HEK293 (cell line): ENCODE data around the gene ACSM3.

Experiments used
- CTCF ChIA-PET: fragments of 350-600 bp; formaldehyde crosslinking; extraction: SDS; loops from one replicate; lab custom pipeline; 2021; ENCODE audit warnings: antibody characterized with exemption; lab: Yijun Ruan, JAX
- POLR2A ChIA-PET: fragments of 300-600 bp; formaldehyde crosslinking; extraction: SDS; loops from one replicate; lab custom pipeline; 2020; ENCODE audit warnings: antibody characterized with exemption, inconsistent platforms; lab: Yijun Ruan, JAX
- H3K27ac ChIP-seq: fragments of 200-500 bp; sonication (Bioruptor generic); 2 replicates; pipeline ENCODE4 v1.5.1; 2014; ENCODE audit warnings: low read depth, low read length, control low read depth, inconsistent platforms; ENCODE audit errors: extremely low read depth
- H3K36me3 ChIP-seq, 2 experiments: fragments of 200-500 bp in 1 of 2; sonication (Bioruptor generic) in 1 of 2; 1 replicate in 1 of 2; 2 replicates in 1 of 2; pipeline ENCODE4 v1.5.1; 2014 to 2017; ENCODE audit warnings: inconsistent platforms in 2 of 2, low read length in 2 of 2; ENCODE audit not compliant: control insufficient read depth in 2 of 2, insufficient read depth in 1 of 2
- H3K4me1 ChIP-seq: fragments of 200-500 bp; sonication (Bioruptor generic); 2 replicates; pipeline ENCODE4 v1.5.1; 2014; ENCODE audit warnings: mild to moderate bottlenecking, low read length, inconsistent platforms; ENCODE audit not compliant: control insufficient read depth, insufficient read depth
- H3K4me3 ChIP-seq: 2 replicates; pipeline ENCODE4 v1.5.1; 2011; ENCODE audit warnings: low read depth, mild to moderate bottlenecking, control low read depth, low read length, moderate library complexity
- H3K9me3 ChIP-seq: fragments of 200-500 bp; sonication (Bioruptor generic); 2 replicates; pipeline ENCODE4 v1.5.1; 2014; ENCODE audit warnings: low read depth, low read length, inconsistent platforms; ENCODE audit not compliant: control insufficient read depth, insufficient read depth
- BCL11B ChIP-seq: fragments of 450-650 bp; formaldehyde crosslinking; IDR thresholded peaks from 2 replicates; pipeline ENCODE4 v1.5.1; 2016; ENCODE audit warnings: low read depth, missing biosample characterization, missing genetic modification characterization
- CTCF ChIP-seq: fragments of 450-650 bp; formaldehyde crosslinking; IDR thresholded peaks from 2 replicates; pipeline ENCODE4 v1.5.1; 2016; ENCODE audit warnings: missing biosample characterization, missing genetic modification characterization
- GLIS2 ChIP-seq: fragments of 450-650 bp; formaldehyde crosslinking; IDR thresholded peaks from 2 replicates; pipeline ENCODE4 v1.5.1; 2016; ENCODE audit warnings: missing biosample characterization, missing genetic modification characterization
- SP3 ChIP-seq: fragments of 450-650 bp; formaldehyde crosslinking; IDR thresholded peaks from 2 replicates; pipeline ENCODE4 v1.5.1; 2016; ENCODE audit warnings: missing biosample characterization, missing genetic modification characterization
- SP7 ChIP-seq: fragments of 450-650 bp; formaldehyde crosslinking; IDR thresholded peaks from 2 replicates; pipeline ENCODE4 v1.5.1; 2016; ENCODE audit warnings: missing biosample characterization, missing genetic modification characterization
- TCF7L2 ChIP-seq: IDR thresholded peaks from 2 replicates; pipeline ENCODE4 v1.6.1; 2011; ENCODE audit warnings: low read depth, mild to moderate bottlenecking, inconsistent platforms, low read length, moderate library complexity, borderline replicate concordance
- ZBTB6 ChIP-seq: fragments of 450-650 bp; formaldehyde crosslinking; IDR thresholded peaks from 2 replicates; pipeline ENCODE4 v1.5.1; 2017; ENCODE audit warnings: missing biosample characterization, missing genetic modification characterization
- ZNF302 ChIP-seq: fragments of 450-650 bp; formaldehyde crosslinking; IDR thresholded peaks from 2 replicates; pipeline ENCODE4 v1.5.1; 2016; ENCODE audit warnings: missing biosample characterization, missing genetic modification characterization, low read depth
- ZNF311 ChIP-seq: fragments of 450-650 bp; formaldehyde crosslinking; IDR thresholded peaks from 2 replicates; pipeline ENCODE4 v1.5.1; 2017; ENCODE audit warnings: missing biosample characterization, missing genetic modification characterization, borderline replicate concordance
- ZNF398 ChIP-seq: fragments of 450-650 bp; formaldehyde crosslinking; IDR thresholded peaks from 2 replicates; pipeline ENCODE4 v1.5.1; 2017; ENCODE audit warnings: missing biosample characterization, missing genetic modification characterization
- ZNF426 ChIP-seq: fragments of 450-650 bp; formaldehyde crosslinking; IDR thresholded peaks from 2 replicates; pipeline ENCODE4 v1.5.1; 2017; ENCODE audit warnings: missing biosample characterization, missing genetic modification characterization, mild to moderate bottlenecking, inconsistent platforms, moderate library complexity
- ZNF433 ChIP-seq: fragments of 450-650 bp; formaldehyde crosslinking; IDR thresholded peaks from 2 replicates; pipeline ENCODE4 v1.5.1; 2016; ENCODE audit warnings: missing biosample characterization, missing genetic modification characterization, low read depth
- ZNF48 ChIP-seq: fragments of 450-650 bp; formaldehyde crosslinking; IDR thresholded peaks from 2 replicates; pipeline ENCODE4 v1.5.1; 2016; ENCODE audit warnings: missing biosample characterization, missing genetic modification characterization
- ZNF544 ChIP-seq: fragments of 450-650 bp; formaldehyde crosslinking; IDR thresholded peaks from 2 replicates; pipeline ENCODE4 v1.5.0; 2017; ENCODE audit warnings: missing biosample characterization, missing genetic modification characterization
- ZNF560 ChIP-seq: fragments of 450-650 bp; formaldehyde crosslinking; IDR thresholded peaks from 2 replicates; pipeline ENCODE4 v1.5.1; 2017; ENCODE audit warnings: missing biosample characterization, missing genetic modification characterization, borderline replicate concordance
- ZNF585B ChIP-seq: fragments of 450-650 bp; formaldehyde crosslinking; IDR thresholded peaks from 2 replicates; pipeline ENCODE4 v1.5.1; 2016; ENCODE audit warnings: missing biosample characterization, missing genetic modification characterization
- ZNF596 ChIP-seq: fragments of 450-650 bp; IDR thresholded peaks from 2 replicates; pipeline ENCODE4 v1.5.0; 2018; ENCODE audit warnings: missing biosample characterization, mild to moderate bottlenecking, missing genetic modification characterization, moderate library complexity
- ZNF654 ChIP-seq: fragments of 450-650 bp; formaldehyde crosslinking; IDR thresholded peaks from 2 replicates; pipeline ENCODE4 v1.5.1; 2016; ENCODE audit warnings: low read depth, missing biosample characterization, missing genetic modification characterization
- ZNF701 ChIP-seq: fragments of 450-650 bp; formaldehyde crosslinking; IDR thresholded peaks from 2 replicates; pipeline ENCODE4 v1.5.1; 2016; ENCODE audit warnings: missing biosample characterization, missing genetic modification characterization
- ZNF76 ChIP-seq: fragments of 450-650 bp; formaldehyde crosslinking; IDR thresholded peaks from 2 replicates; pipeline ENCODE4; 2016; ENCODE audit warnings: low read depth, missing biosample characterization, missing genetic modification characterization, borderline replicate concordance
- ZSCAN16 ChIP-seq: fragments of 450-650 bp; formaldehyde crosslinking; IDR thresholded peaks from 2 replicates; pipeline ENCODE4 v1.5.1; 2016; ENCODE audit warnings: missing biosample characterization, missing genetic modification characterization
- ZSCAN23 ChIP-seq: fragments of 450-650 bp; formaldehyde crosslinking; IDR thresholded peaks from 2 replicates; pipeline ENCODE4 v1.5.1; 2016; ENCODE audit warnings: missing biosample characterization, missing genetic modification characterization
- ZSCAN4 ChIP-seq: fragments of 450-650 bp; formaldehyde crosslinking; IDR thresholded peaks from 2 replicates; pipeline ENCODE4 v1.5.1; 2017; ENCODE audit warnings: missing biosample characterization, missing genetic modification characterization
- TF ChIP-seq, protein P1 (sequence below): fragments of 450-650 bp; formaldehyde crosslinking; IDR thresholded peaks from 2 replicates; pipeline ENCODE4 v1.5.1; 2016; ENCODE audit warnings: missing biosample characterization, missing genetic modification characterization
- TF ChIP-seq, protein P2 (sequence below): fragments of 450-650 bp; formaldehyde crosslinking; IDR thresholded peaks from 2 replicates; pipeline ENCODE4 v1.5.1; 2016; ENCODE audit warnings: missing biosample characterization, missing genetic modification characterization

The ACSM3 gene

GRCh38 chr16:20741554-20742285 lies 22.1 kb upstream of the ACSM3 start, which contains the start of gene THUMPD1:
TSS of gene THUMPD1 (minus strand) at chr16:20741818. CDS start at chr16:20741739, 79 bp downstream.
- no peaks in the 10 kb centered on the region for H3K9me3 ChIP-seq
- H3K27ac ChIP-seq: peak within 1 kb of the TSS; percentile 84
- peaks cover 5% of the 10 kb centered on the region; the same call in 1 of the 2 replicates for H3K4me1 ChIP-seq
- CTCF ChIA-PET: interaction anchor here (0.6 to 0.9 kb wide), 4 partner anchors 8 to 55 kb away, joined by 3 to 8 read pairs (median 4); no protein-coding TSS in a partner anchor
- H3K4me3 ChIP-seq: peak within 1 kb of the TSS; percentile 80
- POLR2A ChIA-PET: interaction anchor here (0.6 to 1.8 kb wide), 5 partner anchors 10 to 1940 kb away, joined by 3 to 9 read pairs (median 4); partner anchors contain the start of genes ERI2 and REXO5
- peaks cover 22 to 23% of the 10 kb centered on the region in 2 experiments for H3K36me3 ChIP-seq
- no peak for TF ChIP-seq ZNF596 (tag by site-specific recombination)
- no peak for TF ChIP-seq ZNF544
- TF ChIP-seq SP3 (tag by site-specific recombination): peak; percentile 92
- TF ChIP-seq TCF7L2: no peak
- TF ChIP-seq ZNF76: peak; percentile 79; the same call in 1 of the 2 replicates
- no peak for TF ChIP-seq ZNF585B (tag by site-specific recombination)
- no peak for TF ChIP-seq ZBTB6 (tag by site-specific recombination)
- 0 out of 2 replicates have a peak, but pooled peaks have one; percentile 68 for TF ChIP-seq ZSCAN23 (tag by site-specific recombination)
- TF ChIP-seq ZNF426 (tag by site-specific recombination): no peak
- no peak for TF ChIP-seq ZNF398 (tag by site-specific recombination)
- no peak for TF ChIP-seq ZNF701
- TF ChIP-seq, protein P1, sequence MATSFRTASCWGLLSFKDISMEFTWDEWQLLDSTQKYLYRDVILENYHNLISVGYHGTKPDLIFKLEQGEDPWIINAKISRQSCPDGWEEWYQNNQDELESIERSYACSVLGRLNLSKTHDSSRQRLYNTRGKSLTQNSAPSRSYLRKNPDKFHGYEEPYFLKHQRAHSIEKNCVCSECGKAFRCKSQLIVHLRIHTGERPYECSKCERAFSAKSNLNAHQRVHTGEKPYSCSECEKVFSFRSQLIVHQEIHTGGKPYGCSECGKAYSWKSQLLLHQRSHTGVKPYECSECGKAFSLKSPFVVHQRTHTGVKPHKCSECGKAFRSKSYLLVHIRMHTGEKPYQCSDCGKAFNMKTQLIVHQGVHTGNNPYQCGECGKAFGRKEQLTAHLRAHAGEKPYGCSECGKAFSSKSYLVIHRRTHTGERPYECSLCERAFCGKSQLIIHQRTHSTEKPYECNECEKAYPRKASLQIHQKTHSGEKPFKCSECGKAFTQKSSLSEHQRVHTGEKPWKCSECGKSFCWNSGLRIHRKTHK (tag by site-specific recombination): no peak
- TF ChIP-seq BCL11B (tag by site-specific recombination): no peak
- no peak for TF ChIP-seq ZNF48 (tag by site-specific recombination)
- TF ChIP-seq CTCF: no peak; the same call in 1 of the 2 replicates
- no peak for TF ChIP-seq ZNF560 (tag by site-specific recombination)
- TF ChIP-seq ZNF433 (tag by site-specific recombination): no peak
- peak; percentile 88 for TF ChIP-seq SP7 (tag by site-specific recombination)
- no peak for TF ChIP-seq ZNF302 (tag by site-specific recombination)
- TF ChIP-seq GLIS2 (tag by site-specific recombination): peak; percentile 53; the same call in 1 of the 2 replicates
- TF ChIP-seq, protein P2, sequence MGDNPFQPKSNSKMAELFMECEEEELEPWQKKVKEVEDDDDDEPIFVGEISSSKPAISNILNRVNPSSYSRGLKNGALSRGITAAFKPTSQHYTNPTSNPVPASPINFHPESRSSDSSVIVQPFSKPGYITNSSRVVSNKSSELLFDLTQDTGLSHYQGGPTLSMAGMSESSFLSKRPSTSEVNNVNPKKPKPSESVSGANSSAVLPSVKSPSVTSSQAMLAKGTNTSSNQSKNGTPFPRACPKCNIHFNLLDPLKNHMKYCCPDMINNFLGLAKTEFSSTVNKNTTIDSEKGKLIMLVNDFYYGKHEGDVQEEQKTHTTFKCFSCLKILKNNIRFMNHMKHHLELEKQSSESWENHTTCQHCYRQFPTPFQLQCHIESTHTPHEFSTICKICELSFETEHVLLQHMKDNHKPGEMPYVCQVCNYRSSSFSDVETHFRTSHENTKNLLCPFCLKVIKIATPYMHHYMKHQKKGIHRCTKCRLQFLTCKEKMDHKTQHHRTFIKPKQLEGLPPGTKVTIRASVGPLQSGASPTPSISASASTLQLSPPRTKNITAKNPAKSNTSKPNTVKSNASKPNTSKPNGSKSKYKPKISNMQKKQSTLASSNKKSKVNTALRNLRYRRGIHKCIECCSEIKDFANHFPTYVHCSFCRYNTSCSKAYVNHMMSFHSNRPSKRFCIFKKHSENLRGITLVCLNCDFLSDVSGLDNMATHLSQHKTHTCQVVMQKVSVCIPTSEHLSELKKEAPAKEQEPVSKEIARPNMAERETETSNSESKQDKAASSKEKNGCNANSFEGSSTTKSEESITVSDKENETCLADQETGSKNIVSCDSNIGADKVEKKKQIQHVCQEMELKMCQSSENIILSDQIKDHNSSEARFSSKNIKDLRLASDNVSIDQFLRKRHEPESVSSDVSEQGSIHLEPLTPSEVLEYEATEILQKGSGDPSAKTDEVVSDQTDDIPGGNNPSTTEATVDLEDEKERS: no peak
- peak; percentile 45; the same call in 1 of the 2 replicates for TF ChIP-seq ZSCAN4
- TF ChIP-seq ZNF311 (tag by site-specific recombination): no peak
- TF ChIP-seq ZSCAN16 (tag by site-specific recombination): no peak
- no peak for TF ChIP-seq ZNF654 (tag by site-specific recombination)
